Liver (tissue), 3 donors: ENCODE results near the gene RNF13.

Experiments used
- ATF3 ChIP-seq: IDR thresholded peaks from 2 replicates; pipeline ENCODE4 v1.6.1; 2016; ENCODE audit warnings: antibody characterized with exemption
- CTCF ChIP-seq: fragments of 150-350 bp; IDR thresholded peaks from 2 replicates; pipeline ENCODE4 v1.5.1; 2017; ENCODE audit warnings: improper control_type of control experiment, low read depth, low read length; ENCODE audit not compliant: missing input control
- EGR1 ChIP-seq, 2 donors: IDR thresholded peaks; 2 replicates each; pipeline ENCODE4 v1.6.1; 2016 to 2018; ENCODE audit warnings: antibody characterized with exemption in 2 of 2, low read depth in 2 of 2
- FOXA1 ChIP-seq: IDR thresholded peaks from 2 replicates; pipeline ENCODE4 v1.6.1; 2016; ENCODE audit warnings: antibody characterized with exemption
- FOXA2 ChIP-seq: IDR thresholded peaks from 2 replicates; pipeline ENCODE4 v1.6.1; 2016; ENCODE audit warnings: antibody characterized with exemption
- JUND ChIP-seq, 2 donors: IDR thresholded peaks; 2 replicates each; pipeline ENCODE4 v1.6.1; 2016; ENCODE audit warnings: antibody characterized with exemption in 2 of 2
- MAX ChIP-seq: IDR thresholded peaks from 2 replicates; pipeline ENCODE4 v1.6.1; 2016; ENCODE audit warnings: antibody characterized with exemption
- RAD21 ChIP-seq, 2 donors: IDR thresholded peaks; 2 replicates each; pipeline ENCODE4 v1.6.1; 2016; ENCODE audit warnings: antibody characterized with exemption in 2 of 2, mild to moderate bottlenecking in 2 of 2
- REST ChIP-seq: IDR thresholded peaks from 2 replicates; pipeline ENCODE4 v1.6.1; 2016; ENCODE audit warnings: antibody characterized with exemption, mild to moderate bottlenecking
- SP1 ChIP-seq: IDR thresholded peaks from 2 replicates; pipeline ENCODE4 v1.6.1; 2018; ENCODE audit warnings: antibody characterized with exemption, mild to moderate bottlenecking
- TAF1 ChIP-seq: conservative IDR thresholded peaks from 2 replicates; pipeline ENCODE4 v1.6.1; 2016; ENCODE audit warnings: antibody characterized with exemption, mild to moderate bottlenecking
- YY1 ChIP-seq: IDR thresholded peaks from 2 replicates; pipeline ENCODE4 v1.6.1; 2016; ENCODE audit warnings: antibody characterized with exemption, mild to moderate bottlenecking
- donor health status: healthy.
- donor health status: healthy.

- TF ChIP-seq CTCF = no peak
- no peak for TF ChIP-seq FOXA1
- no peak for TF ChIP-seq MAX
- TF ChIP-seq RAD21 (IDR thresholded peaks at IDR 0.05) = no peak
- TF ChIP-seq EGR1 (IDR thresholded peaks at IDR 0.05; ENCODE audit: low read depth in 2 of 2) = no peak
- TF ChIP-seq REST = no peak
- no peak for TF ChIP-seq YY1
- TF ChIP-seq SP1 = no peak
- TF ChIP-seq JUND (IDR thresholded peaks at IDR 0.05) = no peak
- TF ChIP-seq ATF3 = no peak
- TF ChIP-seq TAF1 = no peak
- no peak for TF ChIP-seq FOXA2
These were observed 44.3 kb upstream of the RNF13 start for GRCh38 chr3:149768704-149769103.
